Natural killer cell (primary cell): ENCODE results near the gene CERS6. TPM values are rescaled to one million over a fixed set of nuclear protein-coding genes. Genes with fewer than 3 reads are reported as not detected.

Experiments used
- ATAC-seq, 3 donors: fragments of 150-1000 bp in 2 of 3; fragments of 200-7000 bp in 1 of 3; cut with Tn5 transposase; 1 replicate in 1 of 3; 2 replicates in 2 of 3; pipeline ENCODE4 v1.10.0; 2021; ENCODE audit warnings: mild to moderate bottlenecking in 2 of 3, moderate library complexity in 2 of 3
- DNase-seq, 2 donors: peaks; one replicate each; pipeline versions ENCODE4 v3.0.0 to v3.0.0-alpha.2; 2013 to 2021; ENCODE audit warnings: mixed read lengths in 1 of 2
- H3K27ac ChIP-seq: one replicate; pipeline ENCODE4 v1.5.1; 2013; ENCODE audit warnings: mild to moderate bottlenecking, low read length
- H3K27me3 ChIP-seq: one replicate; pipeline ENCODE4 v1.6.1; 2013; ENCODE audit warnings: low read length; ENCODE audit not compliant: control insufficient read depth, insufficient read depth
- H3K36me3 ChIP-seq: one replicate; pipeline ENCODE4 v1.6.1; 2013; ENCODE audit warnings: low read length; ENCODE audit not compliant: control insufficient read depth, insufficient read depth
- H3K4me1 ChIP-seq: one replicate; pipeline ENCODE4 v1.6.1; 2013; ENCODE audit warnings: low read length; ENCODE audit not compliant: control insufficient read depth, insufficient read depth
- H3K4me3 ChIP-seq: one replicate; pipeline ENCODE4 v1.5.1; 2013; ENCODE audit warnings: low read length
- H3K9me3 ChIP-seq: one replicate; pipeline ENCODE4 v1.6.1; 2013; ENCODE audit warnings: low read length; ENCODE audit not compliant: control insufficient read depth, insufficient read depth
- H3K27ac Mint-ChIP-seq, 2 donors: one replicate each; pipeline ENCODE4 v1.8.0; 2022; ENCODE audit warnings: mild to moderate bottlenecking in 2 of 2, mixed read lengths in 2 of 2, moderate library complexity in 1 of 2
- H3K27me3 Mint-ChIP-seq, 2 donors: one replicate each; pipeline ENCODE4 v1.8.0; 2022; ENCODE audit warnings: low read depth in 2 of 2, mixed read lengths in 2 of 2
- H3K36me3 Mint-ChIP-seq: one replicate; pipeline ENCODE4 v1.8.0; 2022; ENCODE audit warnings: mixed read lengths
- H3K4me1 Mint-ChIP-seq, 2 donors: one replicate each; pipeline ENCODE4 v1.8.0; 2022; ENCODE audit warnings: mixed read lengths in 2 of 2
- H3K4me3 Mint-ChIP-seq: one replicate; pipeline ENCODE4 v1.8.0; 2022; ENCODE audit warnings: mild to moderate bottlenecking, moderate library complexity, mixed read lengths
- H3K9me3 Mint-ChIP-seq, 2 donors: one replicate each; pipeline ENCODE4 v1.8.0; 2022; ENCODE audit warnings: mixed read lengths in 2 of 2
- CTCF ChIP-seq: fragments of 200-600 bp; IDR thresholded peaks from one replicate; pipeline ENCODE4 v1.8.0; 2022; ENCODE audit warnings: antibody characterized with exemption
- WGBS: methylation state at CpG from one replicate; pipeline ENCODE4 v1.1.7; 2013; ENCODE audit warnings: missing lambda C conversion rate; ENCODE audit not compliant: insufficient coverage; 5-methylcytosine and 5-hydroxymethylcytosine counted together
- intact Hi-C: fragments of 100-400 bp; cut with micrococcal nuclease; formaldehyde crosslinking; loops from one replicate; pipeline ENCODE4 v1.14.2; 2022
- total RNA-seq, 4 donors: library from RNA; stranded (reverse); fragments of 120-200 nt in 1 of 4; gene quantifications; one replicate each; pipeline versions ENCODE4 v1.2.3 to v1.2.4, GENCODE V29; 2013 to 2022

CERS6 gene
- total RNA-seq, 3 donors from 2014 or later (not counting 1 experiment from before 2014, with no cell fraction given): 9.1 to 13.5 (median 11.8) TPM

- no peak overlapping the region for H3K4me3 Mint-ChIP-seq
- no peak overlapping the region for H3K27ac Mint-ChIP-seq
- H3K27me3 ChIP-seq: no peaks in the 10 kb centered on the region
- no peaks in the 10 kb centered on the region for H3K4me1 ChIP-seq
- no peak for DNase-seq
- H3K9me3 Mint-ChIP-seq: no peaks in the 10 kb centered on the region
- H3K4me3 ChIP-seq: no peak overlapping the region
- intact Hi-C loops: no loop called here
- no peaks in the 10 kb centered on the region for H3K4me1 Mint-ChIP-seq
- H3K36me3 Mint-ChIP-seq: no peaks in the 10 kb centered on the region
- H3K27ac ChIP-seq: no peak overlapping the region
- no peaks in the 10 kb centered on the region for H3K27me3 Mint-ChIP-seq
- no peak for TF ChIP-seq CTCF
- ATAC-seq: no peak
- H3K9me3 ChIP-seq: no peaks in the 10 kb centered on the region
- 95% methylated on average over 7 of the region's 7 CpGs for WGBS
- H3K36me3 ChIP-seq: no peaks in the 10 kb centered on the region
Measured at GRCh38 chr2:168805615-168806014, 349.5 kb downstream of the CERS6 start.

GRCh38 chr2:168809537-168809936 lies 353.5 kb downstream of the CERS6 start:
- TF ChIP-seq CTCF: no peak
- ATAC-seq (no peak), DNase-seq (no peak)
- no peaks in the 10 kb centered on the region for H3K4me1 ChIP-seq
- Mint-ChIP-seq H3K27me3 (peaks cover 0 to 3% of the 10 kb centered on the region in 2 donors), H3K27ac (no peak overlapping the region), H3K9me3 (no peaks in the 10 kb centered on the region), H3K4me3 (no peak overlapping the region), H3K4me1 (no peaks in the 10 kb centered on the region), H3K36me3 (no peaks in the 10 kb centered on the region)
- intact Hi-C loops: no loop called here
- no peak overlapping the region for H3K27ac ChIP-seq
- H3K36me3 ChIP-seq: no peaks in the 10 kb centered on the region
- no peaks in the 10 kb centered on the region for H3K27me3 ChIP-seq
- H3K4me3 ChIP-seq: no peak overlapping the region
- no peaks in the 10 kb centered on the region for H3K9me3 ChIP-seq

- Histone ChIP-seq H3K4me1 (no peaks in the 10 kb centered on the region), H3K27ac (no peak overlapping the region), H3K36me3 (no peaks in the 10 kb centered on the region), H3K4me3 (no peak overlapping the region), H3K27me3 (no peaks in the 10 kb centered on the region), H3K9me3 (no peaks in the 10 kb centered on the region)
- H3K27ac Mint-ChIP-seq: no peak overlapping the region
- 96% methylated on average over 2 of the region's 2 CpGs for WGBS
- peaks cover 0 to 3% of the 10 kb centered on the region in 2 donors for H3K27me3 Mint-ChIP-seq
- H3K36me3 Mint-ChIP-seq: no peaks in the 10 kb centered on the region
- no peak for TF ChIP-seq CTCF
- intact Hi-C loops: no loop called here
- no peak for DNase-seq
- H3K9me3 Mint-ChIP-seq: no peaks in the 10 kb centered on the region
- no peak for ATAC-seq
- no peaks in the 10 kb centered on the region for H3K4me1 Mint-ChIP-seq
- no peak overlapping the region for H3K4me3 Mint-ChIP-seq
Measured at GRCh38 chr2:168810235-168810634, 354.2 kb downstream of the CERS6 start.

- WGBS: 100% methylated on average over 2 of the region's 3 CpGs
- Histone ChIP-seq H3K36me3 (no peaks in the 10 kb centered on the region), H3K27ac (no peak overlapping the region), H3K27me3 (no peaks in the 10 kb centered on the region), H3K4me1 (no peaks in the 10 kb centered on the region), H3K9me3 (no peaks in the 10 kb centered on the region), H3K4me3 (no peak overlapping the region)
- TF ChIP-seq CTCF: no peak
- Mint-ChIP-seq H3K4me3 (no peak overlapping the region), H3K4me1 (no peaks in the 10 kb centered on the region), H3K27me3 (peaks cover 0 to 3% of the 10 kb centered on the region in 2 donors), H3K9me3 (no peaks in the 10 kb centered on the region), H3K36me3 (no peaks in the 10 kb centered on the region), H3K27ac (no peak overlapping the region)
- no peak for ATAC-seq
- DNase-seq: no peak
- intact Hi-C loops: no loop called here
Measured at GRCh38 chr2:168811696-168812095, 355.6 kb downstream of the CERS6 start.
